ENCODE results near the gene FCN1.

Gene FCN1

DNA sequence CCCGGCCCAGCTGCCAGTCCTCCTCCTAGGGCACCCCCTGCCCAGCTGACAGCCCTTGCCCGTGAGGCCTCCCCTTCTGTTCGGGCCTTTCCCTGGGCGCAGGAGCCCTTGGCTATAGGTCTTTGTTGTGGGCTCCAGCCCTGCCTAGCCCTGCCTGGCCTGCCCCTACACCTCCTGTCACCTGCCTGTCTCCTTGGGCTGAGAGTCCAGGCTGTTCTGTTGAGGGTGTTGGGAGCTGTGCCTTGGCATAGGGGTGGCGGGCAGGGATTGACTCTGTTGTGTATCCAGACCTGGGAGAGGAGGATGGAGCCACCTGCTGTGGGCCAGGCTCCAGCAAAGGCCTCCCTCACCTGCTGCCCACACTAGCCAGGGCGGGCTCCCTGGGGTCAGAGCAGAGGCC is 25.5 kb downstream of the FCN1 start:
- no peak for TF ChIP-seq POLR2AphosphoS5 (IDR thresholded peaks at IDR 0.05; ENCODE audit: low read depth, low read length)
- TF ChIP-seq, protein P1, sequence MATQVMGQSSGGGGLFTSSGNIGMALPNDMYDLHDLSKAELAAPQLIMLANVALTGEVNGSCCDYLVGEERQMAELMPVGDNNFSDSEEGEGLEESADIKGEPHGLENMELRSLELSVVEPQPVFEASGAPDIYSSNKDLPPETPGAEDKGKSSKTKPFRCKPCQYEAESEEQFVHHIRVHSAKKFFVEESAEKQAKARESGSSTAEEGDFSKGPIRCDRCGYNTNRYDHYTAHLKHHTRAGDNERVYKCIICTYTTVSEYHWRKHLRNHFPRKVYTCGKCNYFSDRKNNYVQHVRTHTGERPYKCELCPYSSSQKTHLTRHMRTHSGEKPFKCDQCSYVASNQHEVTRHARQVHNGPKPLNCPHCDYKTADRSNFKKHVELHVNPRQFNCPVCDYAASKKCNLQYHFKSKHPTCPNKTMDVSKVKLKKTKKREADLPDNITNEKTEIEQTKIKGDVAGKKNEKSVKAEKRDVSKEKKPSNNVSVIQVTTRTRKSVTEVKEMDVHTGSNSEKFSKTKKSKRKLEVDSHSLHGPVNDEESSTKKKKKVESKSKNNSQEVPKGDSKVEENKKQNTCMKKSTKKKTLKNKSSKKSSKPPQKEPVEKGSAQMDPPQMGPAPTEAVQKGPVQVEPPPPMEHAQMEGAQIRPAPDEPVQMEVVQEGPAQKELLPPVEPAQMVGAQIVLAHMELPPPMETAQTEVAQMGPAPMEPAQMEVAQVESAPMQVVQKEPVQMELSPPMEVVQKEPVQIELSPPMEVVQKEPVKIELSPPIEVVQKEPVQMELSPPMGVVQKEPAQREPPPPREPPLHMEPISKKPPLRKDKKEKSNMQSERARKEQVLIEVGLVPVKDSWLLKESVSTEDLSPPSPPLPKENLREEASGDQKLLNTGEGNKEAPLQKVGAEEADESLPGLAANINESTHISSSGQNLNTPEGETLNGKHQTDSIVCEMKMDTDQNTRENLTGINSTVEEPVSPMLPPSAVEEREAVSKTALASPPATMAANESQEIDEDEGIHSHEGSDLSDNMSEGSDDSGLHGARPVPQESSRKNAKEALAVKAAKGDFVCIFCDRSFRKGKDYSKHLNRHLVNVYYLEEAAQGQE (IDR thresholded peaks at IDR 0.05; ENCODE audit: insufficient read depth in 1 of 2, low read depth in 2 of 2, low read length in 2 of 2), result no peak
- TF ChIP-seq TAF1 (IDR thresholded peaks at IDR 0.05; ENCODE audit: borderline replicate concordance, insufficient read depth, low read length), result no peak
- no peak for TF ChIP-seq SIN3A (IDR thresholded peaks at IDR 0.05; ENCODE audit: borderline replicate concordance, insufficient read depth, low read length)

DNA sequence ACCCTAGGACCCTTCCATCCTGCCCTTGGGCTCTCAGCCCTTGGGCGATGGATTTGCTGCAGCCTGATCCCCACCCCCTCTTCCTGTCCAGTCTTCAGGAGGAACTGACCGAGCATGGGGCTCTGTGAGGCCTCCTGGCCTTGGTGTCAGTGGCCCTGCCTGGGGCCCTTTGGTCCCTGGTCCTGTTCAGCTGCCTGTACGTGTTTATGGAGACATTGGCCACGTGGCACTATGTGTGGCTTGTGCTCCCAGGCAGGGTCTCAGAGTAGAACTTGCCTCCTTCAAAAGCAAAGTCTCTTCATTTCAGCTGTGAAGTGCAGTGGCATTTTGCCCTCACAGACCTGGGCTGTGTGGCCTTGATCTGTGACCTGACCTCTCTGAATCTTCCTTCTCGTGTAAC is 26.0 kb downstream of the FCN1 start:
- TF ChIP-seq FOXP2 (optimal IDR thresholded peaks at IDR 0.05; ENCODE audit: borderline replicate concordance, extremely low read depth, extremely low read length, insufficient read depth) (no peak), POLR2AphosphoS5 (IDR thresholded peaks at IDR 0.05; ENCODE audit: low read depth, low read length) (no peak), TAF1 (IDR thresholded peaks at IDR 0.05; ENCODE audit: borderline replicate concordance, insufficient read depth, low read length) (no peak), SIN3A (IDR thresholded peaks at IDR 0.05; ENCODE audit: borderline replicate concordance, insufficient read depth, low read length) (no peak)
- TF ChIP-seq, protein P1 (IDR thresholded peaks at IDR 0.05; ENCODE audit: insufficient read depth in 1 of 2, low read depth in 2 of 2, low read length in 2 of 2), result no peak

DNA sequence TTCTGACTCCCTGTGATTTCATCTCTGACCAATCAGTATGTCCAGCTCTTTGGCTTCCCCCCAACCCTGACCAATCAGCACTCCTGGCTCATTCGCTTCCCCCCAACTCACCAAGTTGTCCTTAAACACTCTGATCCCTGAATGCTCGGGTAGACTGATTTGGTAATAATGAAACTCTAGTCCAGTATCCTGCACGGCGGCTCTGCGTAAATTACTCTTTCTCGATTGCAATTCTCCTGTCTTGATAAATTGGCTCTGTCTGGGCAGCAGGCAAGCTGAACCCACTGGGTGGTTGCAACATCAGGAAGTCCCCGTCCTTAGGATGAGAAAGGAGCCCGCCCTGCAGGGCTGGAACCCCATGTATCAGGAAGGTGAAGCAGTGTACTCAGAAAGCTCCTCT is 26.7 kb downstream of the FCN1 start:
- TF ChIP-seq POLR2AphosphoS5 (IDR thresholded peaks at IDR 0.05; ENCODE audit: low read depth, low read length), result no peak
- no peak for TF ChIP-seq SIN3A (IDR thresholded peaks at IDR 0.05; ENCODE audit: borderline replicate concordance, insufficient read depth, low read length)
- TF ChIP-seq, protein P1 (IDR thresholded peaks at IDR 0.05; ENCODE audit: insufficient read depth in 1 of 2, low read depth in 2 of 2, low read length in 2 of 2), result no peak

DNA sequence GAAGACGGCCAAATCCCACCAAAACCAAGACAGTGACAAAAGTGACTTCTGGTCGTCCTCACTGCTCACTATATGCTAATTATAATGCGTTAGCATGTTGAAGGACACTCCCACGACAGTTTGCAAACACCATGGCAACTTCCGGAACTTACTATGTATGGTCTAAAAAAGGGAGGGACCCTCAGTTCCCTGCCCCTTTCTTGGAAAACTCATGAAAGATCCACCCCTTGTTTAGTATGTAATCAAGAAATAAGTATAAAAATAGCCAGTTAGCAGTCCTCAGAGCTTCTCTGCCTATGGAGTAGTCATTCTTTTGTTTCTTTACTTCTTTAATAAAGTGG is 27.6 kb downstream of the FCN1 start:
- TF ChIP-seq POLR2AphosphoS5 (IDR thresholded peaks at IDR 0.05; ENCODE audit: low read depth, low read length), result no peak
- no peak for TF ChIP-seq FOXP2 (optimal IDR thresholded peaks at IDR 0.05; ENCODE audit: borderline replicate concordance, extremely low read depth, extremely low read length, insufficient read depth)
- TF ChIP-seq, protein P1 (IDR thresholded peaks at IDR 0.05; ENCODE audit: insufficient read depth in 1 of 2, low read depth in 2 of 2, low read length in 2 of 2), result no peak
- no peak for TF ChIP-seq TAF1 (IDR thresholded peaks at IDR 0.05; ENCODE audit: borderline replicate concordance, insufficient read depth, low read length)
- no peak for TF ChIP-seq SIN3A (IDR thresholded peaks at IDR 0.05; ENCODE audit: borderline replicate concordance, insufficient read depth, low read length)

DNA sequence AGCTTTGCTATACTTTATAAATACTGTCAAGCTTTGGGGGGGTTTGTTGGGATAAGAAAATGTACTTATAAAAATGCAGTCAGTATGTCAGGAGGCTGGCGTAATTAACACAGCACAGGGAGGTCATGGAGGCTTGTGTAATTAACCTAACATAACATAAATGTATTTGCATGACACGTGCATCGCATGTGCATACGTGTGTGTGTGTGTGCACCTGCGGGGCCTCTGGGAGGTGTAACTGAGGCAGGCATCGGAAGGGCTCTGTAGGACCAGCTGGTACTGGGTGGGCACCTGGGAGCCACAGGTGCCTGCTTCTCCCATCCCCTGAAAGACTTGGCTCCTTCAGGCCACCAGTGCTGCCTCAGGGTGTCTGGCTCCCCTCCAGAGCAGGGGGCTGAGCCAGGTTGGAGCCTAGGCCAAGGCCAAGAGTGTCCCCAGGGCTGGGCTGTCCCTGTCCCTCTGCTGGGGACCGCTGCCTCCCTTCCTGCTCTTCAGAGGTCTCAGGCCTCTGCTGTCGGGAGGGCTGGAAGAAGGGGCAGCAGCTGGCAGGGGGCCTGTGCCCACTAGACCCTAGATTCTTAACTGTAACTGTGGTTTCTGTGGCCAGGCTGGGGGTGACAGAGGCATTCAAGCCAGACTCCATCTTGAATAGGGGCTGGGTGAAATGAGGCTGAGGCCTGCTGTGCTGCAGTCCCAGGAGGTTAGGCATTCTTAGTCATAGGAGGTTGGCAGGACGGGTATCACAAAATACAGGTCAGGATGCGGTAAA is 28.1 kb downstream of the FCN1 start:
- TF ChIP-seq SIN3A (IDR thresholded peaks at IDR 0.05; ENCODE audit: borderline replicate concordance, insufficient read depth, low read length) (no peak), FOXP2 (optimal IDR thresholded peaks at IDR 0.05; ENCODE audit: borderline replicate concordance, extremely low read depth, extremely low read length, insufficient read depth) (no peak), POLR2AphosphoS5 (IDR thresholded peaks at IDR 0.05; ENCODE audit: low read depth, low read length) (no peak), TAF1 (IDR thresholded peaks at IDR 0.05; ENCODE audit: borderline replicate concordance, insufficient read depth, low read length) (no peak)
- TF ChIP-seq, protein P1 (IDR thresholded peaks at IDR 0.05; ENCODE audit: insufficient read depth in 1 of 2, low read depth in 2 of 2, low read length in 2 of 2), result no peak

Measured in PFSK-1 (cell line).